CD4-positive, alpha-beta T cell treated with Interleukin-12 subunit alpha and Interleukin-12 subunit beta, for 1 hour (primary cell): ENCODE results near the gene MMP8.
"Not testable (repeated sequence)": the region's sequence is repeated elsewhere in the genome, so short reads cannot be mapped to it uniquely, and the experiment has no call there.

ENCODE experiments used
- DNase-seq: peaks from one replicate; pipeline ENCODE4 v3.0.0-alpha.2; 2020

Gene MMP8, protein sequence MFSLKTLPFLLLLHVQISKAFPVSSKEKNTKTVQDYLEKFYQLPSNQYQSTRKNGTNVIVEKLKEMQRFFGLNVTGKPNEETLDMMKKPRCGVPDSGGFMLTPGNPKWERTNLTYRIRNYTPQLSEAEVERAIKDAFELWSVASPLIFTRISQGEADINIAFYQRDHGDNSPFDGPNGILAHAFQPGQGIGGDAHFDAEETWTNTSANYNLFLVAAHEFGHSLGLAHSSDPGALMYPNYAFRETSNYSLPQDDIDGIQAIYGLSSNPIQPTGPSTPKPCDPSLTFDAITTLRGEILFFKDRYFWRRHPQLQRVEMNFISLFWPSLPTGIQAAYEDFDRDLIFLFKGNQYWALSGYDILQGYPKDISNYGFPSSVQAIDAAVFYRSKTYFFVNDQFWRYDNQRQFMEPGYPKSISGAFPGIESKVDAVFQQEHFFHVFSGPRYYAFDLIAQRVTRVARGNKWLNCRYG

GRCh38 chr11:102724904-102725500 lies at the start of gene MMP8:
MMP8 (minus strand) TSS chr11:102724954; CDS start chr11:102724855, 99 bp downstream.
- DNase-seq: no peak

- no peak for DNase-seq
Observed at GRCh38 chr11:102773386-102773785, 48.6 kb upstream of the MMP8 start.

- no peak for DNase-seq
Observed at GRCh38 chr11:102771351-102771750, 46.6 kb upstream of the MMP8 start.

DNA sequence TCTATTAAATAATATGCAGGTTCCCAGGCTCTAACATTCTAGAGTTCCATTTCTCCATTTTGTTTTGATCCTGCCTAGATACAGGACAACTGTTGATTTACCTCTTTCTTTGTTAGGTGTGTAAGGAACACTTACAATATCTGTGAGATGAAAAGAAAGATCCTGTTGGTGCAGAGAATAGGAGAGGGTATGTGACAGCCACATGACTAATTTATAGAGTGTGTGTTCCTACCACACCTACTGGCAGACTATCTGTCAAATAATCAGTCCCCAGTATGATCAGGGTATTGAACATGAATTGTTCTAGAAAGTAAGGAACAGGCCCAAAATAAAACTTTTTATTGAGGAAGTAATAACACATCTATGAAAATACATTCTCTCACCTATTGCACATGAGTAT lies 45.4 kb upstream of the MMP8 start:
- DNase-seq: no peak

DNA sequence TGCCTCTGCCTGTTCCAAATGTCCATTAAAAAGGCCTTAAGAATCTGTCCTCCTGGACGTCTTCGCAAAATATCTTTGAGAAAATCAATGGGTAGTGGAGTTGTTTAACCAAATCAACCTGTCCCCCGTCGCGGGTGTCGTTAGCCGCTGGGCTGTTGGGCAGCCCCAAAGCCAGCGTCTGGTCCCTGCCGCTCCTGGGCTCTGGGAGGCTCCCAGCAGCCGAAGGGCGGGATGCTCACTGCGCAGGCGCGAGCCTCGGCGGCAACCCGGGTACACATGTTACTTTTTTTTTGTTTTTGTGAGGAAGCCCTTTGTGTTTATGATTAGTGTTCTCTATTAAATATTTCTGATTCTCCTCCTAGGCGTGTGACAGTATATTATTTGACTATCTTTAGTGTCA lies 43.0 kb upstream of the MMP8 start:
- DNase-seq: no peak

DNA sequence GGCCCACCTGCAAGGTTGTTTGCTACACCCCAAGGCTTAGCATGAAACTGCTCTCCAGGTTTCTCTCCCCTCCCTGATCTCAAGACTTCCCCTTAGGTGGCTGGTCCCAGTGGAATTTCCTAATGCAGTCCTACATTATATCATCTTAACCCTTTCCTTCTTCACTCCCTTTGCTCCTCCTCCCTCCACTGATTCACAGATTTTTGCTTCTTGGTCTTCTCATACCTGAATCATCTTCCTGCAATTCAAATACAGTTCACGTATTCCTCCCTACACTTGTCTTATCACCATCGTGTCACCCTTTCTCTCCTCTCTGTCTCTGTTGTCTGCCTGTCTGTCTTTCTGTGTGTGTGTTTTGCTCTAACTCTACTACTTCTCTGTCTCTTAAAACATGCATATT lies 38.7 kb upstream of the MMP8 start:
- DNase-seq: no peak

DNA sequence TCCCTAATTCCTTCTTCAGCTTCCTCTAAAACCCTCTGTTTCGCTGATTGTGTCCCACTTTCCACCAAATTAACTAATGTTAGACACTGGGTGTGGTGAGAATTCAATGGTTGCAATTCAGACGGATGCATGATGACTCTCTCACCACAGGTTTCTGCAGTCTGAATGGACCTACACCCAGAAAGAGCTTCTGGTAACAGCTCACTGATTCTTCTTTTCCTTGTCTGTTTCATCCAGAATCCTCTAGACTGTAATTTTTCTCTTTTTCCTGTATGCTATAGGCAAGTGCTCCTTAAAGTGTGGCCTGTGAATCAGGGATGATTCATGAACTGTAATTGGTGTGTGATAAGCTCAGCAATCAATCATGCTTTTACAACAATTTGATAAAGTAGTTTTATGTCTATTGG lies 37.6 kb upstream of the MMP8 start:
- DNase-seq: no peak

DNA sequence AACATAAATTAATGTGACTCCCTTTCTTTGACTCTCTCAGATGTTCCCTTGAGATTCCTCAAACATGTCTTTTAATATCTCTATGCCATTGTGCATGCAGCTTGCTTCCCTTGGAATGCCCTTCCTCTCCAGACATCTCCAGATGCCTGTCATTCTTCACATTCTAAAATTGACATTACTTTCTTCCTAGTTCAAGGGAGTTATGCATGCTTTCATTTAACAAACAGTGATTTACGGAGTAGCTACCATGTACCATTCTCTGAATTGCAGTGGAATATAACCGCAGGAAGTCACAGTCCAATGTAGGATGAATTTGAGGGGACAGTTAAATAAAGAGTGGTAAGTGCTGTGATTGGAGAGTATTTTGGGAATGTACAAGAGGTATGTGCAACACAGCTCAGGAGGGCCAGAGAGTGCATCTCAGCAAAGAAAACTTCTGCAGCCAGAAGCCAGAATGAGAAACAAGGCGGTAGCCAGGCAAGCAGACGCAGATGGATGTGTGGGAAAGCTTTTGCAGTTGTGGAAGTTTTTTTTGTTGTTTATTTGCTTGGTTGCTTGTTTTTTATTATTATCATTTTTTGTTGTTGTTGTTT lies 37.0 kb upstream of the MMP8 start:
- no peak for DNase-seq

- no peak for DNase-seq
Observed at GRCh38 chr11:102760344-102761035, 35.7 kb upstream of the MMP8 start.

- DNase-seq: no peak
Observed at GRCh38 chr11:102757823-102758549, 33.2 kb upstream of the MMP8 start.

DNA sequence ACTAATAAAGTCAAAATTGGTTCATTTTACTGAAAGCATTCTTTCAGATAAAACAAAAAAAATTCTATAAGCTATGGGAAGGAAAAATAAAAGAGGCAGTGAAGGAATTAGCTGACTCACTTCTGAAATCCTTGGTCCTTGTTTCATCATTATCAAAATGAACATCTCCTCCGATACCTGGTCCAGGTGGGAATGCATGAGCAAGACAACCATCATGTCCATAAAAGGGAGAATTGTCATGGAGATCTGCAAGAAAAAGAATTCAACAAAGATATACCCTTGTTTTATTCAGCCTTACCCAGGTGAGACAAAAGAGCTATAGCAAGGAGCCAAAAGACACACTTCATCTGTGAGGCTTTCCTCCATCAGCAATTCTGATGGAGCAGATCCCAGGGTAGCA lies 28.5 kb upstream of the MMP8 start:
- DNase-seq: no peak

DNA sequence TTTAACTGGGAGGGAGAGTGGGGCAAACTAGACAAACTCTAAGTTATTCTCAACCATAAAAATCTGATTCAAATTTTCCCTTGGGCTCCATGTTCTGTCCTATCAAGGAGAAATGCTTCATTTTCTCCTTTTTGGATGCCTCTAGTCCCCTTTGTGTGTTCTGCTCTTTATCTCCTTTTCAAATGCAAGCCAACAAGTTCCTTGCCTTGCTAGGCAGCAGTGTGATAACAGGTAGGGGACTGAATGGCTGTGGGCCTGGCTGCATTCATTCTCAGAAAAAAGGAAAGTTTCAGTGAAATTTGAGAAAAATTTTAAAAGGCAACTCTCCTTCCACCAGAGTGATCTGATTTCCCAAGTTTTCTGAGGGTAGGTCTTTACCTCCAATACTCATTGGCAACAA lies 26.9 kb upstream of the MMP8 start:
- no peak for DNase-seq

GRCh38 chr11:102749101-102749722 lies 24.5 kb upstream of the MMP8 start:
- no peak for DNase-seq

GRCh38 chr11:102746746-102747578 lies 22.2 kb upstream of the MMP8 start:
- DNase-seq: not testable (repeated sequence)

DNA sequence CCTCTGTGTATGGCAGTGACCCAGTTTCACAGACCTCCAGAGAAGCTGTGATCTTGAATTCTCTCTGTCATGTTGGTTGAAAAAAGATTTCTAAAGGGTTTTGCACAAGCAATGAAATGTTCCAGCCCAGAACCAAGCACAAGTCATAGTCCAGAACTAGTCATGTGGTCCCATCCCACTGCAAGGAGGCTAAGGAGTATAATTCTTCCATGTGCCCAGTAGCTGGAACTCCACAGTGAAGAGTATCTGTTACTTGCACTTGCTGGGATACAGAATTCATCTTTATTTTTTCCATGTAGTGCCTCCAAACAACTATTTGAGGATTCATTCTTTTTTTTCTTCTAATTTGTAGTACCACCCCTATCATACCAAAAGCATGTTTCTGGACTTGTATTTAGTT lies 9.9 kb upstream of the MMP8 start:
- no peak for DNase-seq

- DNase-seq: peak; percentile 8
Observed at GRCh38 chr11:102733232-102733875, 8.6 kb upstream of the MMP8 start.

DNA sequence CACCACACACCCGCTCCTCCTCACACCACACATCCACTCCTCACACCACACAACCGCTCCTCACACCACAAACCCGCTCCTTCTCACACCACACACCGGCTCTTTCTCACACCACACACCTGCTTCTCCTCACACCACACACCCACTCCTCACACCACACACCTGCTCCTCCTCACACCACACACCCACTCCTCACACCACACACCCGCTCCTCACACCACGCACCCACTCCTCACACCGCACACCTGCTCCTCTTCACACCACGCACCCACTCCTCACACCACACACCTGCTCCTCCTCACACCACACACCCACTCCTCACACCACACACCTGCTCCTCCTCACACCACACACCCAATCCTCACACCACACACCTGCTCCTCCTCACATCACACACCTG lies 6.2 kb upstream of the MMP8 start:
- not testable (repeated sequence) for DNase-seq

- no peak for DNase-seq
Observed at GRCh38 chr11:102729849-102730815, 5.4 kb upstream of the MMP8 start.

DNA sequence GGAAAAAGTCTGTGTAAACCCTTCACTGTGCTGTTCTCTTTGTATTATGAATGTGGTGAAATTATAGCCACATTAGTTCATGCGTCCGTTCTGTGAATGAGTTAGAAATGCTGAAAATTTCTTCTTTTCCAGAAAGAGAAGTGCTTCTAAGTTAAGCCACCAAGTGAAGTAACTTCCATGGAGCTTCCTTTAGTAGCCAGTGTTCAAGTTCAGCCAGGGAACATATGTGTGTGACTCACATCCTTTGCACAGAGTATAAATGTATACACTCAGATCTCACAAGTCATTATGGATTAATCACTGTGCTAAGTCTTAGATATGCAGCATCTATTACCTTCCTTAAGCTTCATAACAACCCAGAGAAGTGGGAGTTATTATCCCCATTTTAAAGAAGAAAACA lies 3.1 kb upstream of the MMP8 start:
- DNase-seq: no peak

- no peak for DNase-seq
Observed at GRCh38 chr11:102722821-102723220, 1.9 kb downstream of the MMP8 start.
